WTC11 (cell line): ENCODE results near the gene NLRC5. TPM values are rescaled to one million over a fixed set of nuclear protein-coding genes. Genes with fewer than 3 reads are reported as not detected.

ENCODE experiments used
- ATAC-seq: fragments of 200-7000 bp; cut with Tn5 transposase; 2 replicates; pipeline ENCODE4 v1.10.0; 2021; ENCODE audit warnings: mild to moderate bottlenecking, moderate library complexity
- CTCF ChIA-PET: fragments of 300-600 bp; sonication (Branson Sonifier 250); formaldehyde crosslinking; loops from one replicate; lab custom pipeline; 2021; ENCODE audit warnings: antibody characterized with exemption; lab: Charles Lee
- POLR2A ChIA-PET: fragments of 350-600 bp; sonication (Branson Sonifier 250); formaldehyde crosslinking; loops from one replicate; lab custom pipeline; 2021; ENCODE audit warnings: antibody characterized with exemption; lab: Charles Lee
- DNase-seq: peaks from one replicate; pipeline ENCODE4 v3.0.0; 2021; ENCODE audit warnings: low spot score
- H3K27ac Mint-ChIP-seq: 2 replicates; pipeline ENCODE4 v1.8.0; 2021; ENCODE audit warnings: mixed read lengths
- H3K27me3 Mint-ChIP-seq: 2 replicates; pipeline ENCODE4 v1.8.0; 2021; ENCODE audit warnings: low read depth, mild to moderate bottlenecking, moderate library complexity, mixed read lengths
- H3K36me3 Mint-ChIP-seq: 2 replicates; pipeline ENCODE4 v1.8.0; 2021; ENCODE audit warnings: mixed read lengths
- H3K4me1 Mint-ChIP-seq: 2 replicates; pipeline ENCODE4 v1.8.0; 2022; ENCODE audit warnings: mixed read lengths
- H3K4me3 Mint-ChIP-seq: 2 replicates; pipeline ENCODE4 v1.8.0; 2021; ENCODE audit warnings: mild to moderate bottlenecking, moderate library complexity, mixed read lengths
- H3K9me3 Mint-ChIP-seq: 2 replicates; pipeline ENCODE4 v1.8.0; 2021; ENCODE audit warnings: mixed read lengths
- AR ChIP-seq: fragments of 250-450 bp; sonication (Bioruptor Pico); IDR thresholded peaks from 2 replicates; pipeline ENCODE4 v1.9.0; 2021; ENCODE audit warnings: mild to moderate bottlenecking
- ATF2 ChIP-seq: sonication (generic); formaldehyde crosslinking; IDR thresholded peaks from 2 replicates; pipeline ENCODE4 v1.8.1; 2022; ENCODE audit warnings: low read depth, missing genetic modification reagents, borderline replicate concordance
- ATF3 ChIP-seq: sonication (generic); formaldehyde crosslinking; conservative IDR thresholded peaks from 2 replicates; pipeline ENCODE4 v1.8.1; 2022; ENCODE audit warnings: mild to moderate bottlenecking, missing genetic modification reagents
- ELF4 ChIP-seq: sonication (generic); formaldehyde crosslinking; IDR thresholded peaks from 2 replicates; pipeline ENCODE4 v1.8.1; 2022; ENCODE audit warnings: low read depth, mild to moderate bottlenecking, moderate library complexity, missing genetic modification reagents
- ESRRA ChIP-seq: sonication (generic); formaldehyde crosslinking; IDR thresholded peaks from 2 replicates; pipeline ENCODE4 v1.8.1; 2022; ENCODE audit warnings: mild to moderate bottlenecking, missing genetic modification reagents, borderline replicate concordance
- ETV6 ChIP-seq: sonication (generic); formaldehyde crosslinking; IDR thresholded peaks from 2 replicates; pipeline ENCODE4 v1.8.1; 2022; ENCODE audit warnings: mild to moderate bottlenecking, missing genetic modification reagents
- FOXK1 ChIP-seq: sonication (generic); formaldehyde crosslinking; IDR thresholded peaks from 2 replicates; pipeline ENCODE4 v1.8.0; 2022; ENCODE audit warnings: mild to moderate bottlenecking, moderate library complexity, missing genetic modification reagents
- GTF2I ChIP-seq: fragments of 250-450 bp; sonication (Bioruptor Pico); conservative IDR thresholded peaks from 2 replicates; pipeline ENCODE4 v1.4.0; 2021; ENCODE audit warnings: mild to moderate bottlenecking
- HMGA2 ChIP-seq: fragments of 250-450 bp; sonication (Bioruptor Pico); IDR thresholded peaks from 2 replicates; pipeline ENCODE4 v1.4.0; 2021; ENCODE audit warnings: mild to moderate bottlenecking, moderate library complexity
- JUN ChIP-seq: sonication (generic); formaldehyde crosslinking; IDR thresholded peaks from 2 replicates; pipeline ENCODE4 v1.8.0; 2023; ENCODE audit warnings: mild to moderate bottlenecking, missing genetic modification reagents
- PRRX2 ChIP-seq: fragments of 250-450 bp; sonication (Bioruptor Pico); IDR thresholded peaks from 2 replicates; pipeline ENCODE4 v1.8.0; 2021; ENCODE audit warnings: mild to moderate bottlenecking
- SP1 ChIP-seq: sonication (generic); formaldehyde crosslinking; conservative IDR thresholded peaks from 2 replicates; pipeline ENCODE4 v1.8.1; 2022; ENCODE audit warnings: missing genetic modification reagents
- TP53 ChIP-seq: sonication (generic); formaldehyde crosslinking; IDR thresholded peaks from 2 replicates; pipeline ENCODE4 v1.8.1; 2023; ENCODE audit warnings: mild to moderate bottlenecking, missing genetic modification reagents
- USF2 ChIP-seq: sonication (generic); formaldehyde crosslinking; IDR thresholded peaks from 2 replicates; pipeline ENCODE4 v1.8.1; 2023; ENCODE audit warnings: mild to moderate bottlenecking, missing genetic modification reagents, moderate library complexity
- ZNF232 ChIP-seq: sonication (generic); formaldehyde crosslinking; IDR thresholded peaks from 2 replicates; pipeline ENCODE4 v1.8.0; 2022; ENCODE audit warnings: mild to moderate bottlenecking, missing genetic modification reagents
- ZNF416 ChIP-seq: fragments of 250-450 bp; sonication (Bioruptor Pico); IDR thresholded peaks from 2 replicates; pipeline ENCODE4 v1.9.0; 2021; ENCODE audit warnings: mild to moderate bottlenecking, inconsistent platforms
- ZNF512 ChIP-seq: sonication (generic); formaldehyde crosslinking; IDR thresholded peaks from 2 replicates; pipeline ENCODE4 v1.8.1; 2022; ENCODE audit warnings: missing genetic modification reagents, borderline replicate concordance
- ZNF532 ChIP-seq: fragments of 250-450 bp; sonication (Bioruptor Pico); IDR thresholded peaks from 2 replicates; pipeline ENCODE4 v1.9.0; 2021; ENCODE audit warnings: mild to moderate bottlenecking, borderline replicate concordance
- total RNA-seq: library from RNA; stranded (reverse); gene quantifications from 3 replicates; pipeline ENCODE4 v1.2.3, GENCODE V29; 2021
- TF ChIP-seq, protein P1 (sequence below): sonication (generic); formaldehyde crosslinking; IDR thresholded peaks from 2 replicates; pipeline ENCODE4 v1.8.0; 2023; ENCODE audit warnings: missing genetic modification reagents, mild to moderate bottlenecking, borderline replicate concordance

The NLRC5 gene
- total RNA-seq, 1 experiment from 2014 or later: 2.8 TPM

GRCh38 chr16:57025941-57026777 lies 36.8 kb downstream of the NLRC5 start (continued):
- TF ChIP-seq, protein P1, sequence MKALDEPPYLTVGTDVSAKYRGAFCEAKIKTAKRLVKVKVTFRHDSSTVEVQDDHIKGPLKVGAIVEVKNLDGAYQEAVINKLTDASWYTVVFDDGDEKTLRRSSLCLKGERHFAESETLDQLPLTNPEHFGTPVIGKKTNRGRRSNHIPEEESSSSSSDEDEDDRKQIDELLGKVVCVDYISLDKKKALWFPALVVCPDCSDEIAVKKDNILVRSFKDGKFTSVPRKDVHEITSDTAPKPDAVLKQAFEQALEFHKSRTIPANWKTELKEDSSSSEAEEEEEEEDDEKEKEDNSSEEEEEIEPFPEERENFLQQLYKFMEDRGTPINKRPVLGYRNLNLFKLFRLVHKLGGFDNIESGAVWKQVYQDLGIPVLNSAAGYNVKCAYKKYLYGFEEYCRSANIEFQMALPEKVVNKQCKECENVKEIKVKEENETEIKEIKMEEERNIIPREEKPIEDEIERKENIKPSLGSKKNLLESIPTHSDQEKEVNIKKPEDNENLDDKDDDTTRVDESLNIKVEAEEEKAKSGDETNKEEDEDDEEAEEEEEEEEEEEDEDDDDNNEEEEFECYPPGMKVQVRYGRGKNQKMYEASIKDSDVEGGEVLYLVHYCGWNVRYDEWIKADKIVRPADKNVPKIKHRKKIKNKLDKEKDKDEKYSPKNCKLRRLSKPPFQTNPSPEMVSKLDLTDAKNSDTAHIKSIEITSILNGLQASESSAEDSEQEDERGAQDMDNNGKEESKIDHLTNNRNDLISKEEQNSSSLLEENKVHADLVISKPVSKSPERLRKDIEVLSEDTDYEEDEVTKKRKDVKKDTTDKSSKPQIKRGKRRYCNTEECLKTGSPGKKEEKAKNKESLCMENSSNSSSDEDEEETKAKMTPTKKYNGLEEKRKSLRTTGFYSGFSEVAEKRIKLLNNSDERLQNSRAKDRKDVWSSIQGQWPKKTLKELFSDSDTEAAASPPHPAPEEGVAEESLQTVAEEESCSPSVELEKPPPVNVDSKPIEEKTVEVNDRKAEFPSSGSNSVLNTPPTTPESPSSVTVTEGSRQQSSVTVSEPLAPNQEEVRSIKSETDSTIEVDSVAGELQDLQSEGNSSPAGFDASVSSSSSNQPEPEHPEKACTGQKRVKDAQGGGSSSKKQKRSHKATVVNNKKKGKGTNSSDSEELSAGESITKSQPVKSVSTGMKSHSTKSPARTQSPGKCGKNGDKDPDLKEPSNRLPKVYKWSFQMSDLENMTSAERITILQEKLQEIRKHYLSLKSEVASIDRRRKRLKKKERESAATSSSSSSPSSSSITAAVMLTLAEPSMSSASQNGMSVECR (CRISPR knock-in tag): no peak
- TF ChIP-seq ATF2: no peak
- TF ChIP-seq ZNF532 (CRISPR knock-in tag): no peak
- TF ChIP-seq USF2 (CRISPR knock-in tag): no peak
- TF ChIP-seq TP53: no peak
- no peak for TF ChIP-seq ETV6 (CRISPR knock-in tag)
- TF ChIP-seq ESRRA (CRISPR knock-in tag): no peak
- no peak for TF ChIP-seq ZNF512
- no peak for TF ChIP-seq HMGA2

DNA sequence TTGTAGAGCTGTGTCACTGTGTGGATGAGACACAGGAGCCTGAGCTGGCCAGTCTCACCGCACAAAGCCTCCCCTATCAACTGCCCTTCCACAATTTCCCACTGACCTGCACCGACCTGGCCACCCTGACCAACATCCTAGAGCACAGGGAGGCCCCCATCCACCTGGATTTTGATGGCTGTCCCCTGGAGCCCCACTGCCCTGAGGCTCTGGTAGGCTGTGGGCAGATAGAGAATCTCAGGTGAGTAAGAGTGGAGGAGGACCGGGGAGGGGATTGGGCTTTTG lies 37.4 kb downstream of the NLRC5 start:
- ChIA-PET CTCF (no interaction called here), POLR2A (no interaction called here)
- DNase-seq: no peak
- H3K36me3 Mint-ChIP-seq: no peaks in the 10 kb centered on the region
- H3K4me1 Mint-ChIP-seq: peaks cover 12% of the 10 kb centered on the region; the same call in 1 of the 2 replicates
- no peaks in the 10 kb centered on the region; the same call in 1 of the 2 replicates for H3K27me3 Mint-ChIP-seq
- H3K4me3 Mint-ChIP-seq: no peak overlapping the region
- H3K9me3 Mint-ChIP-seq: no peaks in the 10 kb centered on the region; the same call in 1 of the 2 replicates
- no peak overlapping the region for H3K27ac Mint-ChIP-seq
- ATAC-seq: no peak
- TF ChIP-seq JUN (CRISPR knock-in tag) (no peak), FOXK1 (no peak), TP53 (no peak), ZNF416 (CRISPR knock-in tag) (no peak), SP1 (CRISPR knock-in tag) (no peak), ATF3 (no peak), ELF4 (CRISPR knock-in tag) (no peak), AR (CRISPR knock-in tag) (no peak), ZNF232 (no peak), GTF2I (CRISPR knock-in tag) (no peak), PRRX2 (CRISPR knock-in tag) (no peak)
